Tibial nerve (tissue), 4 donors: ENCODE measurements around the gene CCDC88B.

Experiments
- CTCF ChIP-seq, 5 experiments: fragments of 200-600 bp in 3 of 5; fragments of 450-650 bp in 2 of 5; sonication (generic) in 3 of 5; IDR thresholded peaks; one replicate each; pipeline ENCODE4 v1.5.1; 2016 to 2019; ENCODE audit warnings: antibody characterized with exemption in 5 of 5, mild to moderate bottlenecking in 3 of 5, moderate library complexity in 2 of 5
- EP300 ChIP-seq, 2 donors: sonication (generic); formaldehyde crosslinking; IDR thresholded peaks; one replicate each; pipeline ENCODE4 v1.6.1; 2017; ENCODE audit warnings: antibody characterized with exemption in 2 of 2, mild to moderate bottlenecking in 1 of 2
- POLR2A ChIP-seq, 2 donors: fragments of 450-650 bp; IDR thresholded peaks; one replicate each; pipeline ENCODE4 v1.6.1; 2017; ENCODE audit warnings: antibody characterized with exemption in 2 of 2, mild to moderate bottlenecking in 2 of 2, moderate library complexity in 2 of 2

- no peak for TF ChIP-seq CTCF (IDR thresholded peaks at IDR 0.05)
- no peak for TF ChIP-seq POLR2A (IDR thresholded peaks at IDR 0.05)
- TF ChIP-seq EP300 (IDR thresholded peaks at IDR 0.05): no peak
These were observed 48.9 kb downstream of the CCDC88B start for GRCh38 chr11:64388894-64389293.
